Adrenal gland (tissue), 12 donors: ENCODE measurements around the gene KRTAP10-7. TPM values are rescaled to one million over a fixed set of nuclear protein-coding genes. Genes with fewer than 3 reads are reported as not detected.
"Not testable (repeated sequence)": the region's sequence is repeated elsewhere in the genome, so short reads cannot be mapped to it uniquely, and the experiment has no call there.

Source experiments
- DNase-seq, 7 donors: peaks; one replicate each; pipeline ENCODE4 v3.0.0-alpha.2; 2019 to 2020
- H3K27ac ChIP-seq, 5 donors: fragments of 200-600 bp; sonication (generic) in 4 of 5; 1 replicate in 3 of 5; 2 replicates in 2 of 5; pipeline versions ENCODE4 v1.5.1 to v1.8.0; 2016 to 2020; ENCODE audit warnings: mild to moderate bottlenecking in 1 of 5
- H3K27me3 ChIP-seq: fragments of 200-600 bp; 2 replicates; pipeline ENCODE4 v1.8.0; 2021
- H3K36me3 ChIP-seq, 2 donors: fragments of 200-600 bp; replicated peaks in 1 of 2; 1 replicate in 1 of 2; 2 replicates in 1 of 2; pipeline versions ENCODE4 v1.5.1 to v1.8.0; 2018 to 2022
- H3K4me1 ChIP-seq, 2 donors: fragments of 200-600 bp; replicated peaks in 1 of 2; 1 replicate in 1 of 2; 2 replicates in 1 of 2; pipeline versions ENCODE4 v1.5.1 to v1.8.0; 2018 to 2021
- H3K4me3 ChIP-seq, 4 donors: fragments of 200-600 bp; sonication (generic) in 3 of 4; one replicate each; pipeline ENCODE4 v1.5.1; 2016 to 2018
- H3K9me3 ChIP-seq, 3 donors: fragments of 200-600 bp; sonication (generic) in 1 of 3; replicated peaks in 1 of 3; 1 replicate in 2 of 3; 2 replicates in 1 of 3; pipeline versions ENCODE4 v1.5.1 to v1.8.0; 2016 to 2021
- POLR2A ChIP-seq, 2 donors: fragments of 450-650 bp; IDR thresholded peaks; one replicate each; pipeline ENCODE4 v1.6.1; 2017; ENCODE audit warnings: antibody characterized with exemption in 2 of 2, mild to moderate bottlenecking in 2 of 2, moderate library complexity in 1 of 2
- WGBS, 4 donors: extraction: QIAGEN DNeasy Blood & Tissue Kit in 2 of 4; methylation state at CpG; one replicate each; pipeline versions ENCODE4 v1.1.5 to v1.1.7; 2013 to 2017; 5-methylcytosine and 5-hydroxymethylcytosine counted together
- intact Hi-C, 2 donors: fragments of 100-400 bp; cut with DNase I; formaldehyde crosslinking; loops; one replicate each; pipeline versions ENCODE4 v1.14.1 to v1.15.0; 2022 to 2023
- polyA plus RNA-seq, 3 donors: library from polyadenylated mRNA; stranded (reverse); fragments of 200-250 nt in 2 of 3; fragments of 350-450 nt in 1 of 3; fragmentation: Illumina TruSeq in 1 of 3; extraction: RNeasy Lipid Tissue Mini Kit (QIAGEN cat#74804) in 1 of 3; gene quantifications; one replicate each; pipeline ENCODE4 v1.2.3, GENCODE V29; 2013 to 2014
- total RNA-seq, 9 donors: library from RNA; depleted of rRNA in 4 of 9; stranded (reverse); fragments of >200 nt in 4 of 9; fragments of 120-200 nt in 1 of 9; fragmentation: NEBNext Ultra II Directional in 1 of 9; extraction: Animal tissue kit (Norgen Biotek cat#: 25700) in 1 of 9; gene quantifications; one replicate each; pipeline versions ENCODE4 v1.1.0 to v1.2.4, GENCODE V29; 2013 to 2023
- TF ChIP-seq, protein P1 (sequence below), 6 experiments: fragments of 450-650 bp in 4 of 6; fragments of 200-600 bp in 2 of 6; sonication (generic) in 1 of 6; IDR thresholded peaks; 1 replicate in 5 of 6; 2 replicates in 1 of 6; pipeline versions ENCODE4 v1.5.1 to v1.8.0; 2016 to 2021; ENCODE audit warnings: antibody characterized with exemption in 6 of 6, mild to moderate bottlenecking in 2 of 6, moderate library complexity in 1 of 6
- donor health status: healthy with polysubstance abuse.
- donor health status: Bipolar disorder and iron deficiency.
- donor health status: DM: yes; HTN: yes; CAD: no.
- donor health status: DM: no; HTN: no; CAD: no.
- donor health status: DM: no; HTN: no; CAD: no.
- donor health status: DM: yes; HTN: yes; CAD: no.

KRTAP10-7 gene
- total and polyA plus RNA-seq, 12 donors = not detected

DNA sequence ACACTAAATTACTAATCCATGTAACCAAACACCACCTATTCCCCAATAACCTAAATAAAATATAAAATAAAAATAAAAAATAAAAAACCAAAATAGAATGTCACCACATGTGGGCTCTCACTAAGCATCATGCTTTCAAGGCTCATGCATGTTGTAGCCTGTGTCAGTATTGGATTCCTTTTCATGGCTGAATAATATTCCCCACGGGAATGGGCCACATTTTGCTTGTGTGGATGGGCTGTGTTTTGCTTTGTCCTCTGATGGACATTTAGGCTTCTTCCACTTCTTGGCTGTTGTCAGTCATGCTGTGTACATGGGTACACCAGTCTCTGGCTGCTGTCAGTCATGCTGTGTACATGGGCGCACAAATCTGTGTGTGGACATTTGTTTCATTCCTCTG, 11.3 kb upstream of the KRTAP10-7 start:
- Histone ChIP-seq H3K36me3 (no peaks in the 10 kb centered on the region), H3K4me1 (no peaks in the 10 kb centered on the region), H3K9me3 (no peaks in the 10 kb centered on the region), H3K27ac (no peak overlapping the region), H3K27me3 (peaks cover 18% of the 10 kb centered on the region), H3K4me3 (no peak overlapping the region)
- 85 to 92% (median 87%) methylated on average over 2 of the region's 2 CpGs for WGBS, 4 donors
- TF ChIP-seq, protein P1, sequence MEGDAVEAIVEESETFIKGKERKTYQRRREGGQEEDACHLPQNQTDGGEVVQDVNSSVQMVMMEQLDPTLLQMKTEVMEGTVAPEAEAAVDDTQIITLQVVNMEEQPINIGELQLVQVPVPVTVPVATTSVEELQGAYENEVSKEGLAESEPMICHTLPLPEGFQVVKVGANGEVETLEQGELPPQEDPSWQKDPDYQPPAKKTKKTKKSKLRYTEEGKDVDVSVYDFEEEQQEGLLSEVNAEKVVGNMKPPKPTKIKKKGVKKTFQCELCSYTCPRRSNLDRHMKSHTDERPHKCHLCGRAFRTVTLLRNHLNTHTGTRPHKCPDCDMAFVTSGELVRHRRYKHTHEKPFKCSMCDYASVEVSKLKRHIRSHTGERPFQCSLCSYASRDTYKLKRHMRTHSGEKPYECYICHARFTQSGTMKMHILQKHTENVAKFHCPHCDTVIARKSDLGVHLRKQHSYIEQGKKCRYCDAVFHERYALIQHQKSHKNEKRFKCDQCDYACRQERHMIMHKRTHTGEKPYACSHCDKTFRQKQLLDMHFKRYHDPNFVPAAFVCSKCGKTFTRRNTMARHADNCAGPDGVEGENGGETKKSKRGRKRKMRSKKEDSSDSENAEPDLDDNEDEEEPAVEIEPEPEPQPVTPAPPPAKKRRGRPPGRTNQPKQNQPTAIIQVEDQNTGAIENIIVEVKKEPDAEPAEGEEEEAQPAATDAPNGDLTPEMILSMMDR (IDR thresholded peaks at IDR 0.05) = no peak
- no peak for TF ChIP-seq POLR2A (IDR thresholded peaks at IDR 0.05)
- DNase-seq = no peak
- intact Hi-C loops = no loop called here

DNA sequence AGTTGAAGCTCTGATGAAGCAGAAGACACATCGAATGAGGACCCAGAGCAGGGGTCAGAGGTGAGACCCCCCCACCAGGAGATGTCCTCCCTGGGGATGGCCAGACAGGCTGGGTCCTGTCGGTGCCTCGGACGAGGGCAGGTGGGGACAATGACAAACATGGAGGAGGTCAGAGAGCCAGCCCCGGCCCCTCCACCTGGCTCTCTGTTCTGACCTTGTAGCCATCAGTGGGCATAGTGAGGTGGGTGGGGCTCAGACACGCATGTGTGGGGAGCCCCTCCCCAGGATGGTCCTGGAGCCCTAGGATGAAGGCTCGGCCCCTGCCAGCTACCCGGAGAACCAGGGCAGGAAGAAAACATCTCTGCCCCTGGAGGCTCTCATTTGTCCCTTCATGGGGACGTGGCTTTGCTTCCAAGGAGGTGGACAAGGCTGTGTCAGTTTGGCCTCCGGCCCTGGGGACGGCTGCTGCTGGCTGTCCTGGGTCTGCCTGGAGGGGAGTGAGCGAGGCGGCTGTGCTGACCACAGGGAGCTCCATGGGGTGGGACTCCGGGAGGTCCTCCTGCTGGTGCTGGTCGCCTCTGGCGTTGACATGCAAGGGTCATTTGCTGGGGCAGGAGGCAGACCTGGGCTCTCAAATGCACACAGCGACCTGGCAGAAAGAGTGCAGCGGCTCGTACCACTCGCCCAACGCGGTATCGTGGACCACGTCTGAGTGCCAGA, 10.7 kb upstream of the KRTAP10-7 start:
- Histone ChIP-seq H3K4me1 (no peaks in the 10 kb centered on the region), H3K27me3 (peaks cover 16% of the 10 kb centered on the region), H3K27ac (no peak overlapping the region), H3K4me3 (no peak overlapping the region), H3K9me3 (no peaks in the 10 kb centered on the region), H3K36me3 (no peaks in the 10 kb centered on the region)
- intact Hi-C loops = no loop called here
- DNase-seq = peak in 2 of 7 donors; percentile 8 to 20
- 68 to 84% (median 74%) methylated on average over 13 to 24 of the region's 24 CpGs for WGBS, 4 donors
- TF ChIP-seq POLR2A (IDR thresholded peaks at IDR 0.05) = no peak
- TF ChIP-seq, protein P1 (IDR thresholded peaks at IDR 0.05) = no peak

DNA sequence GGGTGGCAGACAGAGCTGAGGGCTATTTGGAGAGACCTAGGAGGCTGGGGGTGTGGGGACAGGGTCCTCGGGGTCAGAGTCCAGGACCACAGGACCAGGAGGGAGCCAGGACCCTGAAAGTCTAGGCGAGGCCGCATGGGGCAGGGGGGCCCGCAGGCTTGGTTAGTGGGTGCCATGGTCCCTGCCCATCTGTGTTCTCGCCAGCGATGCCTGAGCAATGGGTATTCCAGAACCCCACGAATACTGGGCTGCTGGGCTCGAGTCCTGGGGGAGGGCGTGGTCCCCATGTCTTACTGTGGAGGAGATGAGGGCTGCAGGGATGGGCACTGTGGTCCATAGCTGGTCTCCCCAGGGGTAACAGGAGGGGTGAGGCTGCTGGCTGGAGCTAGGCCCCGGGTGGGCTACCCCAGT, 10.1 kb upstream of the KRTAP10-7 start:
- intact Hi-C loops = no loop called here
- no peak overlapping the region for H3K27ac ChIP-seq
- H3K4me1 ChIP-seq = no peaks in the 10 kb centered on the region
- peak in 2 of 7 donors; percentile 2 to 41 for DNase-seq
- no peaks in the 10 kb centered on the region for H3K36me3 ChIP-seq
- TF ChIP-seq, protein P1 (IDR thresholded peaks at IDR 0.05) = no peak
- TF ChIP-seq POLR2A (IDR thresholded peaks at IDR 0.05) = no peak
- no peak overlapping the region for H3K4me3 ChIP-seq
- H3K9me3 ChIP-seq = no peaks in the 10 kb centered on the region
- WGBS, 4 donors = 68 to 86% (median 73%) methylated on average over 6 to 10 of the region's 10 CpGs
- peaks cover 16% of the 10 kb centered on the region for H3K27me3 ChIP-seq

DNA sequence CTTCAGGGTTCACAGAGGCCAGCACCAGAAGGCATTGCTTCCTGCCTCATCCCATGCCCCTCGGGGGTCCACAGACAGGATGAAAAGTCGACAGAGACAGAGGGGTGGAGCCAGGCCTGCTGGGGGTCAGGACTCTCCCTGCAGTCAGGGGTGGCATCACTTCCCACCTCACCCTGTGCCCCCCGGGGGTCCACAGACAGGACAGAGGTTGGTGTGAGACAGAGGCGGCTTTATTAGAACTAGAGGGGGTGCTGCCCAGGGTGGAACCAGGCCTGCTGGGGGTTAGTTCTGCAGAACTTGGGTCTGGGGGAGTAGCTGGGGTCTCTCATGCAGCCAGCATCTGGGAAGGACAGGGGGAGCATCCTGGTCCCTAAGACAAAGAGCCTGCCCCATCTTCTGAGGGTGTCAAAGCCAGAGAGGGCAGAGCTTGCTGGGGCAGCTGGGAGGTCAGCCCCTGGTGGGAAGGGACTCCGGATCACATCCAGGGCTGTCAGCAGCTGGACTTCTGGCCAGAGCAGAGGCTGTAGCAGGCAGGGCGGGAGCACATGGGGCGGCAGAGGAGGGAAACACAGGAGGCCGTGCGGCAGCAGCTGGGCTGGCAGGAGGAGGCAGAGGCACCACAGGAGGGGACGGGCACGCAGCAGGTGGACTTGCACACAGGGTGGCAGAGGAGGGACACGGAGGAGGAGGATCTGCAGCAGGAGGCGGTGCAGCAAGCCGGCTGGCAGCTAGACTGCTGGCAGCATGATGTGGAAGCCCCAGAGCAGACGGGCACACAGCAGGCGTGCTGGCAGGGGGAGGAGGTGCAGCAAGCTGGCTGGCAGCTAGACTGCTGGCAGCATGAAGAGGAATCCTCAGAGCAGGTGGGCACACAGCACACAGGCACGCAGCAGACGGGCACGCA, 9.2 kb upstream of the KRTAP10-7 start:
- H3K4me1 ChIP-seq, H3K9me3 ChIP-seq, H3K27me3 ChIP-seq, H3K4me3 ChIP-seq, H3K27ac ChIP-seq, intact Hi-C loops, H3K36me3 ChIP-seq: not testable (repeated sequence)
- WGBS, 4 donors = 53 to 74% (median 65%) methylated on average over 7 to 18 of the region's 19 CpGs
- peak in 2 of 7 donors; percentile 4 to 20 for DNase-seq

DNA sequence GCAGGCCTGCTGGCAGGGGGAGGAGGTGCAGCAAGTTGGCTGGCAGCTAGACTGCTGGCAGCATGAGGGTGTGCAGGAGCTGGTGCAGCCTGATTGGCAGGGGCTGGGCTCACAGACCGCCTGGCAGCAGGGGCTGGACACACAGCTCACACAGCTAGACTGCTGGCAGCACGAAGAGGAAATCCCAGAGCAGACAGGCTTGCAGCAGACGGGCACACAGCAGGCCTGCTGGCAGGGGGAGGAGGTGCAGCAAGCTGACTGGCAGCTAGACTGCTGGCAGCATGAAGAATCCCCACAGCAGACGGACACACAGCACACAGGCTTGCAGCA, 8.6 kb upstream of the KRTAP10-7 start:
- H3K4me1 ChIP-seq, DNase-seq, H3K27ac ChIP-seq, H3K4me3 ChIP-seq, H3K36me3 ChIP-seq, H3K27me3 ChIP-seq, intact Hi-C loops, H3K9me3 ChIP-seq: not testable (repeated sequence)
- WGBS, 4 donors = 40 to 56% methylated on average over 2 to 4 of the region's 4 CpGs; no CpG with 5 or more reads in 2 of the 4 donors
